GM12878 (cell line): ENCODE data around the gene PALLD. TPM values are rescaled to one million over a fixed set of nuclear protein-coding genes. Genes with fewer than 3 reads are reported as not detected.

Experiments used
- ATAC-seq: fragments of 200-7000 bp; cut with Tn5 transposase; 3 replicates; pipeline ENCODE4 v1.9.1; 2020; ENCODE audit warnings: mild to moderate bottlenecking, moderate library complexity
- BruUV-seq: library from RNA; stranded (reverse); fragments of 400-500 nt; replicated peaks from 2 replicates; lab custom pipeline; 2021; lab: Mats Ljungman, UMichigan
- CTCF ChIA-PET: fragments of 300-600 bp; sonication (Branson Sonifier 250); formaldehyde crosslinking; extraction: SDS; loops from one replicate; lab custom pipeline; 2021; ENCODE audit warnings: inconsistent platforms; lab: Yijun Ruan, JAX
- POLR2A ChIA-PET: fragments of 350-600 bp; formaldehyde crosslinking; extraction: SDS; loops from one replicate; lab custom pipeline; 2021; ENCODE audit warnings: inconsistent platforms; lab: Charles Lee
- RAD21 ChIA-PET: fragments of 300-600 bp; sonication (Branson Sonifier 250); formaldehyde crosslinking; loops from one replicate; lab custom pipeline; 2023; ENCODE audit warnings: antibody characterized with exemption; ENCODE audit not compliant: unreplicated experiment; lab: Charles Lee
- SMC1A ChIA-PET: fragments of 300-600 bp; sonication (Branson Sonifier 250); formaldehyde crosslinking; loops from one replicate; lab custom pipeline; 2023; ENCODE audit not compliant: unreplicated experiment, uncharacterized antibody; lab: Charles Lee
- DNase-seq: peaks from one replicate; pipeline ENCODE4 v3.0.0-alpha.2; 2011; ENCODE audit warnings: low read depth, low spot score
- FAIRE-seq: peaks from 3 replicates; lab custom pipeline; 2011; peaks lifted over from hg19 to GRCh38; lab: Jason Lieb, UNC
- H2AFZ ChIP-seq: 2 replicates; pipeline ENCODE4 v1.6.0; 2011; ENCODE audit warnings: low read depth, low read length, control low read depth; ENCODE audit not compliant: control insufficient read depth
- H3K27ac ChIP-seq: 2 replicates; pipeline ENCODE4 v1.5.1; 2011; ENCODE audit warnings: control low read depth; ENCODE audit not compliant: control insufficient read depth, insufficient read depth
- H3K27me3 ChIP-seq, 2 experiments: replicated peaks in 1 of 2; 2 replicates each; pipeline versions ENCODE4 v1.6.0 to v1.6.1; 2011; ENCODE audit warnings: low read length in 1 of 2; ENCODE audit not compliant: control insufficient read depth in 2 of 2, insufficient read depth in 2 of 2
- H3K36me3 ChIP-seq, 2 experiments: 2 replicates each; pipeline ENCODE4 v1.5.1; 2011; ENCODE audit warnings: low read length in 1 of 2; ENCODE audit not compliant: control insufficient read depth in 2 of 2, insufficient read depth in 2 of 2
- H3K4me1 ChIP-seq: 2 replicates; pipeline ENCODE4 v1.6.1; 2011; ENCODE audit warnings: mild to moderate bottlenecking, low read length, moderate library complexity, mixed read lengths; ENCODE audit not compliant: control insufficient read depth, insufficient read depth
- H3K4me2 ChIP-seq: 2 replicates; pipeline ENCODE4 v1.6.0; 2011; ENCODE audit warnings: control low read depth; ENCODE audit not compliant: control insufficient read depth, insufficient read depth
- H3K4me3 ChIP-seq: fragments of 200-600 bp; sonication (generic); 2 replicates; pipeline ENCODE4 v1.5.1; 2016
- H3K79me2 ChIP-seq: 2 replicates; pipeline ENCODE4 v1.6.0; 2011; ENCODE audit warnings: low read length; ENCODE audit not compliant: control insufficient read depth, insufficient read depth
- H3K9ac ChIP-seq: 2 replicates; pipeline ENCODE4 v1.8.0; 2011; ENCODE audit warnings: low read length, control low read depth, mixed read lengths; ENCODE audit not compliant: control insufficient read depth, insufficient read depth
- H3K9me3 ChIP-seq: replicated peaks from 3 replicates; pipeline ENCODE4 v1.5.1; 2011; ENCODE audit warnings: mild to moderate bottlenecking, low read length; ENCODE audit not compliant: control insufficient read depth, insufficient read depth
- H4K20me1 ChIP-seq: 2 replicates; pipeline ENCODE4 v1.6.0; 2011; ENCODE audit not compliant: control insufficient read depth, insufficient read depth
- BACH1 ChIP-seq: fragments of 450-650 bp; IDR thresholded peaks from 2 replicates; pipeline ENCODE4 v1.6.1; 2017; ENCODE audit warnings: mild to moderate bottlenecking, borderline replicate concordance
- BHLHE40 ChIP-seq, 2 experiments: fragments of 450-650 bp in 1 of 2; IDR thresholded peaks; 2 replicates each; pipeline ENCODE4 v1.6.1; 2011 to 2017; ENCODE audit warnings: low read depth in 2 of 2, borderline replicate concordance in 1 of 2, improper control_type of control experiment in 1 of 2, low read length in 1 of 2, mild to moderate bottlenecking in 1 of 2
- CHD2 ChIP-seq: IDR thresholded peaks from 2 replicates; pipeline ENCODE4 v1.6.1; 2011; ENCODE audit warnings: low read depth, low read length, improper control_type of control experiment, borderline replicate concordance
- CHD4 ChIP-seq: fragments of 200-600 bp; sonication (generic); IDR thresholded peaks from 2 replicates; pipeline ENCODE4 v1.6.1; 2016; ENCODE audit warnings: mild to moderate bottlenecking
- CREB1 ChIP-seq: IDR thresholded peaks from 2 replicates; pipeline ENCODE4 v1.6.1; 2012; ENCODE audit warnings: low read depth, mild to moderate bottlenecking, inconsistent platforms
- DPF2 ChIP-seq: fragments of 450-650 bp; IDR thresholded peaks from 2 replicates; pipeline ENCODE4 v1.6.1; 2017; ENCODE audit warnings: mild to moderate bottlenecking
- EP300 ChIP-seq, 2 experiments: fragments of 150-350 bp in 1 of 2; IDR thresholded peaks; 2 replicates each; pipeline ENCODE4 v1.6.1; 2011 to 2012; ENCODE audit warnings: low read depth in 2 of 2, low read length in 2 of 2, borderline replicate concordance in 1 of 2, improper control_type of control experiment in 1 of 2, inconsistent platforms in 1 of 2; ENCODE audit not compliant: control insufficient read depth in 1 of 2
- ETV6 ChIP-seq, 2 experiments: fragments of 450-650 bp in 1 of 2; IDR thresholded peaks in 1 of 2; conservative IDR thresholded peaks in 1 of 2; 2 replicates each; pipeline ENCODE4 v1.6.1; 2014; ENCODE audit warnings: antibody characterized with exemption in 1 of 2, borderline replicate concordance in 1 of 2, low read depth in 1 of 2, mild to moderate bottlenecking in 1 of 2, moderate library complexity in 1 of 2
- IKZF1 ChIP-seq: fragments of 450-650 bp; conservative IDR thresholded peaks from 2 replicates; pipeline ENCODE4 v1.6.1; 2017; ENCODE audit warnings: antibody characterized with exemption, mild to moderate bottlenecking
- IKZF2 ChIP-seq, 2 experiments: fragments of 450-650 bp; IDR thresholded peaks; 2 replicates each; pipeline ENCODE4 v1.6.1; 2017; ENCODE audit warnings: mild to moderate bottlenecking in 2 of 2, moderate library complexity in 2 of 2
- MTA2 ChIP-seq: fragments of 450-650 bp; IDR thresholded peaks from 2 replicates; pipeline ENCODE4 v1.6.1; 2016; ENCODE audit warnings: low read depth, mild to moderate bottlenecking, moderate library complexity
- RBBP5 ChIP-seq: fragments of 200-600 bp; sonication (generic); conservative IDR thresholded peaks from 2 replicates; pipeline ENCODE4 v1.6.1; 2016
- SP1 ChIP-seq: IDR thresholded peaks from one replicate; pipeline ENCODE4 v1.6.1; 2011; ENCODE audit warnings: low read depth, low read length
- SPI1 ChIP-seq: IDR thresholded peaks from 2 replicates; pipeline ENCODE4 v1.6.1; 2011; ENCODE audit warnings: low read depth, mild to moderate bottlenecking, low read length, moderate library complexity, borderline replicate concordance; ENCODE audit not compliant: insufficient read depth
- TARDBP ChIP-seq: IDR thresholded peaks from 2 replicates; pipeline ENCODE4 v1.6.1; 2016; ENCODE audit warnings: borderline replicate concordance
- TBL1XR1 ChIP-seq: IDR thresholded peaks from 2 replicates; pipeline ENCODE4 v1.6.1; 2012; ENCODE audit warnings: low read depth, low read length, improper control_type of control experiment
- ZBED1 ChIP-seq: IDR thresholded peaks from 2 replicates; pipeline ENCODE4 v1.6.1; 2016; ENCODE audit warnings: borderline replicate concordance
- ZNF24 ChIP-seq: fragments of 450-650 bp; IDR thresholded peaks from 2 replicates; pipeline ENCODE4 v1.6.1; 2017; ENCODE audit warnings: antibody characterized with exemption, mild to moderate bottlenecking
- WGBS: methylation state at CpG from one replicate; pipeline ENCODE4 v1.1.6; 2016; ENCODE audit warnings: low lambda C conversion rate; ENCODE audit not compliant: insufficient replicate concordance, insufficient coverage; ENCODE audit errors: missing lambda C conversion rate; 5-methylcytosine and 5-hydroxymethylcytosine counted together
- in situ Hi-C: fragments of 300-500 bp; cut with MboI; formaldehyde crosslinking; loops from 9 replicates; pipeline ENCODE4 v1.14.3; 2018; ENCODE audit warnings: mixed read lengths
- intact Hi-C: fragments of 100-400 bp; cut with micrococcal nuclease; formaldehyde crosslinking; loops from one replicate; pipeline ENCODE4 v1.14.2; 2022; ENCODE audit not compliant: unreplicated experiment
- polyA plus RNA-seq, 11 experiments: library from polyadenylated mRNA; depleted of rRNA in 4 of 11; unstranded in 6 of 11; stranded (reverse) in 5 of 11; fragments of >200 nt; fragmentation: Nextera tagmentation in 4 of 11; fragmentation: Illumina TruSeq in 1 of 11; extraction: Ambion mirVana in 4 of 11; extraction: Trizol in 1 of 11; gene quantifications; 1 replicate in 1 of 11; 2 replicates in 10 of 11; pipeline versions ENCODE4 v1.2.1 to v1.2.3, GENCODE V29; 2011 to 2016; ENCODE audit warnings: inconsistent platforms in 2 of 11, missing spikeins in 2 of 11, low read depth in 1 of 11
- total RNA-seq, 4 experiments: library from RNA; depleted of rRNA in 3 of 4; stranded (reverse); fragments of >200 nt in 3 of 4; fragmentation: Illumina TruSeq in 1 of 4; extraction: Trizol in 1 of 4; gene quantifications; 2 replicates each; pipeline versions ENCODE4 v1.2.1 to v1.2.3, GENCODE V29; 2013 to 2021
- TF ChIP-seq, protein P1 (sequence below): fragments of 450-650 bp; IDR thresholded peaks from 2 replicates; pipeline ENCODE4 v1.6.1; 2017; ENCODE audit warnings: low read depth, mild to moderate bottlenecking, moderate library complexity
- TF ChIP-seq, protein P2 (sequence below): fragments of 450-650 bp; IDR thresholded peaks from 2 replicates; pipeline ENCODE4 v1.6.1; 2017; ENCODE audit warnings: mild to moderate bottlenecking, low read depth, inconsistent platforms; ENCODE audit not compliant: poor library complexity, severe bottlenecking

The PALLD gene
- total and polyA plus RNA-seq, 10 of the 15 experiments (the other 5 are each of a cell fraction or from before 2014, with no cell fraction given), result 1.0 to 7.7 (median 1.7) TPM

DNA sequence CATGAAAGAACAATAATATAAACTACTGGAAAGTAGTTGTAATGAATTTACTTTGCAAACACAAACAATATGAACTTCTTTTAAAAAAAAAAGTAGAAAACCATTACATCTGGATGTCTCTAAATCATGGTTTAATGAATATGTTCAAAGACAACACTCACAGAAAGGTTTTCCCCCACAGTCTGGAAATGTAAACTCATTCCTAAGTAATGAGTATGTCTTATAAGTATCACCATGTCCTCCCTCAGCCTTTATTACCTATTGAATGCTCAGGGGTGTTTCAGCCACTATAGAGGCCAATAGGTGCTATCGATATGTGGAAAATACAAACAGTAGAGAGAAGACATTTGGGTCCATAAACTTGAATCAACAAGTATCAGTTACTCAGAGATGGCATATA lies 186.7 kb downstream of the PALLD start (continued):
- TF ChIP-seq TBL1XR1 (no peak), ETV6 (conservative IDR thresholded peaks at IDR 0.05 in 1 of 2, IDR thresholded peaks at IDR 0.05 in 1 of 2; ENCODE audit: borderline replicate concordance in 1 of 2, low read depth in 1 of 2) (no peak), CHD4 (no peak)

DNA sequence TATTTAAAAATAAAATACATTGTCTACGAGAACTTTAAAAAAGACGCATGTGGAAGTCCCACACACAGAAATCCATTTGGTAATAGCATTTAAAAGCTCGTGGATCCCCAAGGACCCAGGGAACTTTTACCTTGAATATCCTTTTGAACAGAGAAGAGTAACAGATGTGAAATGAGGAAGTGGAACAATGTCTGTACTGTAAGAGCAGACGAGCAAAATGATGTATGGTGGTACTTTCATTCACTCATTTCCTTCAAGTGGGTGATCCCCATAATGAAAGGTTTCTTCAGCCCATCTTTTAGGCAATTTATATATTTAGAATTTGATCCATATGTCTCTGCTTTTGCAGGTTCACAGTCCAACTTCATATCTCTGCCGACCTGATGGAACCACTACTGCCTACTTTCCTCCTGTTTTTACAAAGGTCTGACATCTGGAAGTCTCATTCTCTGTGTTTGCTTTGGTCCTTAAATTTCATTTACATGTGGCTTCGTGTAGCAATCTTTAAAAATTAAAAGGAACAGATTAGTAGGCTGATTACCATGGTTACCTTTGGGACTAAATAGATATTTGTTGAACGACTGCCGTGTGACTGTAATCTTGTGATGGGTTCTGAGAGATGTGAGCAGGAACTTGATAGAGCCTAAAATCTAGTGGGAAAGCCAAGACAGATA lies 188.4 kb downstream of the PALLD start:
- CTCF ChIA-PET, result no interaction called here
- Histone ChIP-seq H3K36me3 (no peaks in the 10 kb centered on the region), H3K4me2 (no peak overlapping the region), H3K4me1 (no peaks in the 10 kb centered on the region), H3K79me2 (no peaks in the 10 kb centered on the region), H3K9ac (no peak overlapping the region), H3K27ac (no peak overlapping the region), H3K27me3 (no peaks in the 10 kb centered on the region), H4K20me1 (no peaks in the 10 kb centered on the region), H3K4me3 (no peak overlapping the region), H2AFZ (no peak overlapping the region), H3K9me3 (no peaks in the 10 kb centered on the region)
- ATAC-seq (peak; percentile 94), FAIRE-seq (peak; percentile 41), DNase-seq (peak; percentile 23)
- RAD21 ChIA-PET, result no interaction called here
- POLR2A ChIA-PET, result interaction anchor here (0.6 kb wide), 1 partner anchor 40 kb away, joined by 4 read pairs; no protein-coding TSS in a partner anchor
- SMC1A ChIA-PET, result interaction anchor here (0.9 kb wide), 1 partner anchor 23 kb away, joined by 3 read pairs; no protein-coding TSS in a partner anchor
- no TSS peak for BruUV-seq
- whole genome bisulfite sequencing, result 13% methylated on average over 8 of the region's 8 CpGs
- in situ Hi-C loops (no loop called here), intact Hi-C loops (no loop called here)
- TF ChIP-seq CREB1 (no peak), BHLHE40 (IDR thresholded peaks at IDR 0.05; ENCODE audit: borderline replicate concordance in 1 of 2, low read depth in 2 of 2, low read length in 1 of 2) (peak; percentile 18 to 30; a peak in 1 of 4 replicates), IKZF1 (peak; percentile 72), ZBED1 (no peak), ZNF24 (peak; percentile 91), SPI1 (peak; percentile 98), CHD2 (peak; percentile 25; the same call in 1 of the 2 replicates), DPF2 (peak; percentile 60), BACH1 (0 out of 2 replicates have a peak, but pooled peaks have one; percentile 29), SP1 (no peak), TARDBP (no peak), IKZF2 (IDR thresholded peaks at IDR 0.05) (peak; percentile 82), MTA2 (peak; percentile 82), EP300 (IDR thresholded peaks at IDR 0.05; ENCODE audit: borderline replicate concordance in 1 of 2, control insufficient read depth in 1 of 2, low read depth in 2 of 2, low read length in 2 of 2) (peak in 1 of 2 experiments; percentile 88; a peak in 2 of 4 replicates), RBBP5 (no peak)
- TF ChIP-seq, protein P1, sequence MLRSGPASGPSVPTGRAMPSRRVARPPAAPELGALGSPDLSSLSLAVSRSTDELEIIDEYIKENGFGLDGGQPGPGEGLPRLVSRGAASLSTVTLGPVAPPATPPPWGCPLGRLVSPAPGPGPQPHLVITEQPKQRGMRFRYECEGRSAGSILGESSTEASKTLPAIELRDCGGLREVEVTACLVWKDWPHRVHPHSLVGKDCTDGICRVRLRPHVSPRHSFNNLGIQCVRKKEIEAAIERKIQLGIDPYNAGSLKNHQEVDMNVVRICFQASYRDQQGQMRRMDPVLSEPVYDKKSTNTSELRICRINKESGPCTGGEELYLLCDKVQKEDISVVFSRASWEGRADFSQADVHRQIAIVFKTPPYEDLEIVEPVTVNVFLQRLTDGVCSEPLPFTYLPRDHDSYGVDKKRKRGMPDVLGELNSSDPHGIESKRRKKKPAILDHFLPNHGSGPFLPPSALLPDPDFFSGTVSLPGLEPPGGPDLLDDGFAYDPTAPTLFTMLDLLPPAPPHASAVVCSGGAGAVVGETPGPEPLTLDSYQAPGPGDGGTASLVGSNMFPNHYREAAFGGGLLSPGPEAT, result peak; percentile 79
- TF ChIP-seq, protein P2, sequence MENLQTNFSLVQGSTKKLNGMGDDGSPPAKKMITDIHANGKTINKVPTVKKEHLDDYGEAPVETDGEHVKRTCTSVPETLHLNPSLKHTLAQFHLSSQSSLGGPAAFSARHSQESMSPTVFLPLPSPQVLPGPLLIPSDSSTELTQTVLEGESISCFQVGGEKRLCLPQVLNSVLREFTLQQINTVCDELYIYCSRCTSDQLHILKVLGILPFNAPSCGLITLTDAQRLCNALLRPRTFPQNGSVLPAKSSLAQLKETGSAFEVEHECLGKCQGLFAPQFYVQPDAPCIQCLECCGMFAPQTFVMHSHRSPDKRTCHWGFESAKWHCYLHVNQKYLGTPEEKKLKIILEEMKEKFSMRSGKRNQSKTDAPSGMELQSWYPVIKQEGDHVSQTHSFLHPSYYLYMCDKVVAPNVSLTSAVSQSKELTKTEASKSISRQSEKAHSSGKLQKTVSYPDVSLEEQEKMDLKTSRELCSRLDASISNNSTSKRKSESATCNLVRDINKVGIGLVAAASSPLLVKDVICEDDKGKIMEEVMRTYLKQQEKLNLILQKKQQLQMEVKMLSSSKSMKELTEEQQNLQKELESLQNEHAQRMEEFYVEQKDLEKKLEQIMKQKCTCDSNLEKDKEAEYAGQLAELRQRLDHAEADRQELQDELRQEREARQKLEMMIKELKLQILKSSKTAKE, result peak; percentile 63
